NB4 (cell line): ENCODE results near the gene MB21D2.

Source experiments
- MAX ChIP-seq: IDR thresholded peaks from 2 replicates; pipeline ENCODE4 v1.6.1; 2011; ENCODE audit warnings: low read depth, low read length
- MYC ChIP-seq: IDR thresholded peaks from 2 replicates; pipeline ENCODE4 v1.6.1; 2011; ENCODE audit warnings: low read depth, low read length
- POLR2A ChIP-seq: IDR thresholded peaks from 2 replicates; pipeline ENCODE4 v1.6.1; 2011; ENCODE audit warnings: mild to moderate bottlenecking; ENCODE audit not compliant: insufficient read length; ENCODE audit errors: extremely low read depth
- TF ChIP-seq, protein P1 (sequence below): IDR thresholded peaks from one replicate; pipeline ENCODE4 v1.5.1; 2012; ENCODE audit warnings: low read depth, low read length

DNA sequence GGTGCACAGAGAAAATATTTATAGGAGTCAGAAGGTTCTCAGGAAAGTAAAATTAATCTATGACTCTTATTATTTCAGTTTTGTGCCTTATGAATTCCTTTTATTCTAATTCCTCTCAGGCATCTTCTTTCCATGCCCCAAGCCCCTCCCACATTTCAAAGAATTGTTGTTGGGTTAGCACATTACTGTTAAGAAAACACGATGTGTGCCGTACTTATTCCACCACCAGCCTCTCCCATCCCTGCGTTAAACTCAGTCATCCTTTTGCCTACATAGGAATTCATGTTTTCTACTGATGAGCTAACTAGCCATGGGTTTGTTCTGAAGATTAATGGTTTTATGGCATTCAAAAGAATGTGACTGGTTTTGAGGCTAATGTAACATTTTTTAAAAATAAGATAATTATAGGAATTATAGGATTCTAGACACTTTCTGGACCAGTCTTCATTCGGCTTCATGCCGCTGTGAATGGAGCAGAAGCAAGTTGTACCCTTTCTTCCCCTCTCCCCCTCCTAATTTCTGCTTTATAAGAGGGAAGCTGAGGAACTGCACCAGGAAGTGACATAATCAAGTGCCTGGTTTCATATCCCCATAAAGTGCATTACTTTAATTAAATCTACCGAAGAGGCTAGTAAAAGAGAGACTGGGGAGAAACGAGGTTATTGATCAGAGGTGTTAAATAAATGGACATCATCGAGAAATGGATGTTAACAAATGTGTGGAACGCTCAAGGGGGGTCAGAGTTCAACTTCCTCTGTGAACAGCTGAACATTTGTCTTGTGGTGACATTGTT is 12.3 kb upstream of the MB21D2 start:
- TF ChIP-seq POLR2A (no peak), MYC (no peak), MAX (no peak)
- TF ChIP-seq, protein P1, sequence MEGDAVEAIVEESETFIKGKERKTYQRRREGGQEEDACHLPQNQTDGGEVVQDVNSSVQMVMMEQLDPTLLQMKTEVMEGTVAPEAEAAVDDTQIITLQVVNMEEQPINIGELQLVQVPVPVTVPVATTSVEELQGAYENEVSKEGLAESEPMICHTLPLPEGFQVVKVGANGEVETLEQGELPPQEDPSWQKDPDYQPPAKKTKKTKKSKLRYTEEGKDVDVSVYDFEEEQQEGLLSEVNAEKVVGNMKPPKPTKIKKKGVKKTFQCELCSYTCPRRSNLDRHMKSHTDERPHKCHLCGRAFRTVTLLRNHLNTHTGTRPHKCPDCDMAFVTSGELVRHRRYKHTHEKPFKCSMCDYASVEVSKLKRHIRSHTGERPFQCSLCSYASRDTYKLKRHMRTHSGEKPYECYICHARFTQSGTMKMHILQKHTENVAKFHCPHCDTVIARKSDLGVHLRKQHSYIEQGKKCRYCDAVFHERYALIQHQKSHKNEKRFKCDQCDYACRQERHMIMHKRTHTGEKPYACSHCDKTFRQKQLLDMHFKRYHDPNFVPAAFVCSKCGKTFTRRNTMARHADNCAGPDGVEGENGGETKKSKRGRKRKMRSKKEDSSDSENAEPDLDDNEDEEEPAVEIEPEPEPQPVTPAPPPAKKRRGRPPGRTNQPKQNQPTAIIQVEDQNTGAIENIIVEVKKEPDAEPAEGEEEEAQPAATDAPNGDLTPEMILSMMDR: no peak
